ENCODE data around the gene BRIX1. TPM values are rescaled to one million over a fixed set of nuclear protein-coding genes. Genes with fewer than 3 reads are reported as not detected.

BRIX1 gene
- total and polyA plus RNA-seq, 9 of the 15 experiments (the other 6 are each of a cell fraction or from before 2014, with no cell fraction given): 115 to 193 (median 159) TPM

DNA sequence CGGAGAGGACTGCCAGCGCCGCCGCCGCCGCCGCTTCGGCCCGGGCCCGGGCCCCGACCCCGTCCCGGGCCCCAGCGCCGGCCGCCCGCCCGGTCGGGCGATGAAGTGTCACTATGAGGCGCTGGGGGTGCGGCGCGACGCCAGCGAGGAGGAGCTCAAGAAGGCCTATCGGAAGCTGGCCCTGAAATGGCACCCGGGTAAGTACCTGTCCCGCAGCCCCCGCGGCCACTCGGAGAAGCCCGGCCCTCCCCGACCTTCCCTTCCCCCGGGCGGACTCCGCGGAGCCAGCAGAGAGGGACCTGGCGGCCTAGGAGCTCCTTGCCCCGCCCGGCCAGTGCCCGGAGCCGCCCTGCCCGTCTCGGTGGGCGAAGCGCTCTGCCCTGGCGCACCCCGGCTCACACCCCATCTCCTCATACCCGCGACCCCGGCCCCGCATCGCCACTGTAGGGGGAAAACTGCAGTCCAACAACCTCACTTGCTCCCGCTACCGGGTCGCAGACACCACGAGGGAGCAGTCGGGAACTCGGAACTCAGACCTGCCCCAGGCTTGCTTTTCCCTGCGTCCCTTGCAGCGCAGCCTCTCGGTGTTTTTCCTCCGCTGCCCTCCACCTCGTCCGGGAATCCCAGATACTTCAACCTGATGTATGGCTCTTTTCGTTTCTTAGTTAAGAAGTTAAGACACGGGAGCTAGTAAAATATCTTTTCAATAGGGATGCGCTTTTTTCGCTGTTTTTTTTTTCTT, 14.4 kb downstream of the BRIX1 start (continued):
- TF ChIP-seq PML (IDR thresholded peaks at IDR 0.05; ENCODE audit: low read length) (peak; percentile 19; the same call in 1 of the 2 replicates), AFF1 (IDR thresholded peaks at IDR 0.05; ENCODE audit: low read depth in 1 of 2, partially characterized antibody in 2 of 2) (no peak), ZNF408 (CRISPR knock-in tag; IDR thresholded peaks at IDR 0.05; ENCODE audit: low read depth) (no peak), ZNF445 (CRISPR knock-in tag; IDR thresholded peaks at IDR 0.05; ENCODE audit: low read depth) (no peak), POLR2G (IDR thresholded peaks at IDR 0.05; ENCODE audit: low read depth, low read length) (peak; percentile 91), HNRNPL (IDR thresholded peaks at IDR 0.05; ENCODE audit: low read depth, low read length) (peak; percentile 85; the same call in 1 of the 2 replicates), TOE1 (IDR thresholded peaks at IDR 0.05; ENCODE audit: borderline replicate concordance) (peak; percentile 48; the same call in 1 of the 2 replicates), TOE1 (CRISPR knock-in tag; IDR thresholded peaks at IDR 0.05; ENCODE audit: borderline replicate concordance, low read depth) (no peak), NR4A1 (CRISPR knock-in tag; IDR thresholded peaks at IDR 0.05) (peak; percentile 21; the same call in 1 of the 2 replicates), NR4A1 (tag; IDR thresholded peaks at IDR 0.05) (no peak), SIN3A (IDR thresholded peaks at IDR 0.05; ENCODE audit: borderline replicate concordance in 2 of 2, control insufficient read depth in 1 of 2, low read depth in 2 of 2, low read length in 2 of 2) (peak in 1 of 2 experiments; percentile 63; a peak in 1 of 4 replicates), NKRF (IDR thresholded peaks at IDR 0.05; ENCODE audit: borderline replicate concordance) (peak; percentile 88), JUN (IDR thresholded peaks at IDR 0.05; ENCODE audit: borderline replicate concordance, low read depth, low read length) (no peak), JUN (CRISPR knock-in tag; IDR thresholded peaks at IDR 0.05; ENCODE audit: borderline replicate concordance) (no peak)
- TF ChIP-seq, protein P1, sequence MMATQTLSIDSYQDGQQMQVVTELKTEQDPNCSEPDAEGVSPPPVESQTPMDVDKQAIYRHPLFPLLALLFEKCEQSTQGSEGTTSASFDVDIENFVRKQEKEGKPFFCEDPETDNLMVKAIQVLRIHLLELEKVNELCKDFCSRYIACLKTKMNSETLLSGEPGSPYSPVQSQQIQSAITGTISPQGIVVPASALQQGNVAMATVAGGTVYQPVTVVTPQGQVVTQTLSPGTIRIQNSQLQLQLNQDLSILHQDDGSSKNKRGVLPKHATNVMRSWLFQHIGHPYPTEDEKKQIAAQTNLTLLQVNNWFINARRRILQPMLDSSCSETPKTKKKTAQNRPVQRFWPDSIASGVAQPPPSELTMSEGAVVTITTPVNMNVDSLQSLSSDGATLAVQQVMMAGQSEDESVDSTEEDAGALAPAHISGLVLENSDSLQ (IDR thresholded peaks at IDR 0.05): no peak
- TF ChIP-seq, protein P2, sequence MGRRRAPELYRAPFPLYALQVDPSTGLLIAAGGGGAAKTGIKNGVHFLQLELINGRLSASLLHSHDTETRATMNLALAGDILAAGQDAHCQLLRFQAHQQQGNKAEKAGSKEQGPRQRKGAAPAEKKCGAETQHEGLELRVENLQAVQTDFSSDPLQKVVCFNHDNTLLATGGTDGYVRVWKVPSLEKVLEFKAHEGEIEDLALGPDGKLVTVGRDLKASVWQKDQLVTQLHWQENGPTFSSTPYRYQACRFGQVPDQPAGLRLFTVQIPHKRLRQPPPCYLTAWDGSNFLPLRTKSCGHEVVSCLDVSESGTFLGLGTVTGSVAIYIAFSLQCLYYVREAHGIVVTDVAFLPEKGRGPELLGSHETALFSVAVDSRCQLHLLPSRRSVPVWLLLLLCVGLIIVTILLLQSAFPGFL (CRISPR knock-in tag; IDR thresholded peaks at IDR 0.05): no peak

Data from K562 (cell line).